Measurements from ENCODE around the gene CAPN13.

The CAPN13 gene

DNA sequence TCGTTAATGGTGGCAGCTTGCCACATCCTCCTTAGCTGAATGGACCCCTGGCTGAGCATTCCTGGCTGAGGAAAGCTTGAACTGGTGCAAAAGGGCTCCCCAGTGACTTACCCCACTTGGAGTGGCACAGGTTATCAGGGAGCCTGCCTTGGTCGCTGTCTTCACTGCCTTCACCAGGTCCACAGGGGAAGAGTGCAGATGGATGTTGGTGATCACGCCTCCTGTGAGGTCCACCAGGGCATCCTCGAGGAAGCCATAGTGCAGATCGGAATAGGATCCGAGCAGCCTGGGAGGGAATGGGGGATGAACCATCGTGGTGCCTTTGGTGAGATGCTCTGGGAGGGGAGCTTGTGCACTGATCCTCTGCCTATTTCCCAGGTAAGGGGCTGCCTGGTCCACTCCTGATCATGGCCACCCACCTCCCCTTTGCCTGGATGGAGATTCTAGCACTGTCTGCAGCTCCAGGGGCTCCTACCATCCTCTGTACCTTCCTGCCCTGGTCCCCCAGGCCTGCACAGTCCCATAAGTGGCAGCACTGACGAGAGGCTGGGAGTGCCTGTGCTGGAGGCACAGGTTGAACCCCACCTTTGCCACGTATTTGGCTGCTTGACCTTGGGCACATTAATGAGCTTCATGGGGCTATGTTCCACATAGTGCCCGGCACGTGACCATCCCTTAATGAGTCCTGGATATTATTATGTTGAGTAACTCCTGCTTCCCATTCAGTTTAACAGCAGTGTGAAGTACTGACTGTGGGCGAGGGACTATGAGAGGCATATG is 43.0 kb downstream of the CAPN13 start:
- H3K27me3 ChIP-seq (replicated peaks; ENCODE audit: insufficient read depth, low read length) = no peaks in the 10 kb centered on the region
- no peak for DNase-seq
- no peak overlapping the region for H3K27ac ChIP-seq (ENCODE audit: low read length)
- H3K9me2 ChIP-seq (replicated peaks; ENCODE audit: insufficient read depth, low read length) = no peaks in the 10 kb centered on the region
- no peaks in the 10 kb centered on the region for H3K79me2 ChIP-seq (ENCODE audit: low read length)
- no peaks in the 10 kb centered on the region for H3K36me3 ChIP-seq (replicated peaks; ENCODE audit: insufficient read depth, low read length)
- no peaks in the 10 kb centered on the region for H3F3A ChIP-seq (ENCODE audit: insufficient read depth, low read length)
- H3K9ac ChIP-seq (ENCODE audit: low read length) = no peak overlapping the region
- no peaks in the 10 kb centered on the region for H3K4me1 ChIP-seq (ENCODE audit: low read length)
- no peak overlapping the region for H3K4me3 ChIP-seq (ENCODE audit: low read length)
- H3K9me3 ChIP-seq (replicated peaks; ENCODE audit: insufficient read depth, low read length) = no peaks in the 10 kb centered on the region
- no peaks in the 10 kb centered on the region for H4K20me1 ChIP-seq (ENCODE audit: insufficient read depth, low read length)
- no peak overlapping the region for H3K4me2 ChIP-seq (ENCODE audit: low read depth, low read length)
- no peak for TF ChIP-seq EZH2phosphoT487 (IDR thresholded peaks at IDR 0.05; ENCODE audit: low read length)
- no peak for TF ChIP-seq EZH2 (optimal IDR thresholded peaks at IDR 0.05; ENCODE audit: low read depth, low read length)
- TF ChIP-seq, protein P1, sequence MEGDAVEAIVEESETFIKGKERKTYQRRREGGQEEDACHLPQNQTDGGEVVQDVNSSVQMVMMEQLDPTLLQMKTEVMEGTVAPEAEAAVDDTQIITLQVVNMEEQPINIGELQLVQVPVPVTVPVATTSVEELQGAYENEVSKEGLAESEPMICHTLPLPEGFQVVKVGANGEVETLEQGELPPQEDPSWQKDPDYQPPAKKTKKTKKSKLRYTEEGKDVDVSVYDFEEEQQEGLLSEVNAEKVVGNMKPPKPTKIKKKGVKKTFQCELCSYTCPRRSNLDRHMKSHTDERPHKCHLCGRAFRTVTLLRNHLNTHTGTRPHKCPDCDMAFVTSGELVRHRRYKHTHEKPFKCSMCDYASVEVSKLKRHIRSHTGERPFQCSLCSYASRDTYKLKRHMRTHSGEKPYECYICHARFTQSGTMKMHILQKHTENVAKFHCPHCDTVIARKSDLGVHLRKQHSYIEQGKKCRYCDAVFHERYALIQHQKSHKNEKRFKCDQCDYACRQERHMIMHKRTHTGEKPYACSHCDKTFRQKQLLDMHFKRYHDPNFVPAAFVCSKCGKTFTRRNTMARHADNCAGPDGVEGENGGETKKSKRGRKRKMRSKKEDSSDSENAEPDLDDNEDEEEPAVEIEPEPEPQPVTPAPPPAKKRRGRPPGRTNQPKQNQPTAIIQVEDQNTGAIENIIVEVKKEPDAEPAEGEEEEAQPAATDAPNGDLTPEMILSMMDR (IDR thresholded peaks at IDR 0.05; ENCODE audit: low read length) = no peak
- H2AFZ ChIP-seq (ENCODE audit: low read length) = no peak overlapping the region

DNA sequence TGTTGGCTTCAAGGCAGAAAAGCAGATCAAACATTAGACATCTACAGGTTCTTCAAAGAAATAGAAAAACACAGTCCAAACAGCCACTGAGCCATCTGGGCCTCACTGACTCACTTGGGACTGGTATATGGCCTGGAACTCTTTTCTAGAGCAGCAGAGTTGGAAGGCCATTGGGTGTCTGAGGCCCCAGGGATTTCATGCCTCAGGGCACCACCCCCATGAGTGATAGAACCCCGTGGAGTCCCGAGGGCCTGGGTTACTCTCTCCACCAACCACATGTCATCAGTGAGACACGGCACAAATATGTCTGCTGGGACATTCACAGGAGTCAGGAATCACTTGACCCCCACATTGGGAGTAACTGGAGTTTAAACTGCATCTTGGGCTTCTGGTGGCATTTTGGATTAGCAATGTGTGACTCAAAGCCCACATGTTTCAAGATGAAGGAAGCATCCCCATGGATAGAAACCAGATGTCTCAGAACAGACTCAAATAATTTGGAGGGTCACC is 44.0 kb downstream of the CAPN13 start:
- Histone ChIP-seq H3K4me3 (ENCODE audit: low read length) (no peak overlapping the region), H3K4me2 (ENCODE audit: low read depth, low read length) (no peak overlapping the region), H4K20me1 (ENCODE audit: insufficient read depth, low read length) (no peaks in the 10 kb centered on the region), H3K9ac (ENCODE audit: low read length) (no peak overlapping the region), H3K27me3 (replicated peaks; ENCODE audit: insufficient read depth, low read length) (no peaks in the 10 kb centered on the region), H3K36me3 (replicated peaks; ENCODE audit: insufficient read depth, low read length) (no peaks in the 10 kb centered on the region), H3F3A (ENCODE audit: insufficient read depth, low read length) (no peaks in the 10 kb centered on the region), H3K27ac (ENCODE audit: low read length) (no peak overlapping the region), H3K4me1 (ENCODE audit: low read length) (no peaks in the 10 kb centered on the region), H3K9me2 (replicated peaks; ENCODE audit: insufficient read depth, low read length) (no peaks in the 10 kb centered on the region), H3K9me3 (replicated peaks; ENCODE audit: insufficient read depth, low read length) (no peaks in the 10 kb centered on the region), H2AFZ (ENCODE audit: low read length) (no peak overlapping the region), H3K79me2 (ENCODE audit: low read length) (no peaks in the 10 kb centered on the region)
- TF ChIP-seq EZH2 (optimal IDR thresholded peaks at IDR 0.05; ENCODE audit: low read depth, low read length) (no peak), EZH2phosphoT487 (IDR thresholded peaks at IDR 0.05; ENCODE audit: low read length) (no peak)
- TF ChIP-seq, protein P1 (IDR thresholded peaks at IDR 0.05; ENCODE audit: low read length) = no peak
- no peak for DNase-seq

DNA sequence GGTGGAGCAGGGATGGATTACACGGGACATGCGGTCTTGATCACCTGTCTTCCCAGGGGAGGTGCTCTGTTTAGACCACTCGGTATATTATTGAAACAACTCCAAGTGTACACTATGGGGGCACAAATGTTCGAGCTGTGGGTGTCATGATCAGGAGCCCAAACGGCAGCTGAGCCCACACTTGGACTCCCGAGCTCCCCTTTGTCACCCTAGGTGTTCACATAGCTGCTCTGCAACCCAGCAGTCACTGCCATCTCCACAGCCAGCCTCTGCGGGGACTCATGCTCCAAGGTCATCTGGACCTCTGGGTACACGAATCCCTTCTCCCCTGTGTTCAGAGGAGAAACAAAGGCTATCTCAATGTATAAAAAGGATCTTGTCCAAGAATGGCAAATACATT is 46.0 kb downstream of the CAPN13 start:
- no peaks in the 10 kb centered on the region for H3K4me1 ChIP-seq (ENCODE audit: low read length)
- no peaks in the 10 kb centered on the region for H3K27me3 ChIP-seq (replicated peaks; ENCODE audit: insufficient read depth, low read length)
- no peaks in the 10 kb centered on the region for H4K20me1 ChIP-seq (ENCODE audit: insufficient read depth, low read length)
- H3K27ac ChIP-seq (ENCODE audit: low read length) = no peak overlapping the region
- TF ChIP-seq EZH2phosphoT487 (IDR thresholded peaks at IDR 0.05; ENCODE audit: low read length) (no peak), EZH2 (optimal IDR thresholded peaks at IDR 0.05; ENCODE audit: low read depth, low read length) (no peak)
- TF ChIP-seq, protein P1 (IDR thresholded peaks at IDR 0.05; ENCODE audit: low read length) = no peak
- no peak overlapping the region for H3K4me2 ChIP-seq (ENCODE audit: low read depth, low read length)
- no peaks in the 10 kb centered on the region for H3K79me2 ChIP-seq (ENCODE audit: low read length)
- no peaks in the 10 kb centered on the region for H3K36me3 ChIP-seq (replicated peaks; ENCODE audit: insufficient read depth, low read length)
- no peaks in the 10 kb centered on the region for H3K9me3 ChIP-seq (replicated peaks; ENCODE audit: insufficient read depth, low read length)
- no peaks in the 10 kb centered on the region for H3F3A ChIP-seq (ENCODE audit: insufficient read depth, low read length)
- no peak overlapping the region for H2AFZ ChIP-seq (ENCODE audit: low read length)
- H3K9me2 ChIP-seq (replicated peaks; ENCODE audit: insufficient read depth, low read length) = no peaks in the 10 kb centered on the region
- H3K4me3 ChIP-seq (ENCODE audit: low read length) = no peak overlapping the region
- H3K9ac ChIP-seq (ENCODE audit: low read length) = no peak overlapping the region
- no peak for DNase-seq
